Activated CD8-positive, alpha-beta T cell treated with anti-CD3 and anti-CD28 coated beads for 36 hours (primary cell): ENCODE results near the gene LIMS2. TPM values are rescaled to one million over a fixed set of nuclear protein-coding genes. Genes with fewer than 3 reads are reported as not detected.

Source experiments
- ATAC-seq: fragments of 200-7000 bp; cut with Tn5 transposase; one replicate; pipeline ENCODE4 v1.10.0; 2021; ENCODE audit warnings: mild to moderate bottlenecking, moderate library complexity
- CTCF ChIA-PET: fragments of 350-600 bp; sonication (Branson Sonifier 250); formaldehyde crosslinking; loops from one replicate; lab custom pipeline; 2021; ENCODE audit warnings: antibody characterized with exemption; lab: Charles Lee
- POLR2A ChIA-PET: fragments of 350-600 bp; sonication (Branson Sonifier 250); formaldehyde crosslinking; loops from one replicate; lab custom pipeline; 2021; ENCODE audit warnings: antibody characterized with exemption; lab: Charles Lee
- DNase-seq: peaks from one replicate; pipeline ENCODE4 v3.0.0-alpha.2; 2020
- H3K27ac Mint-ChIP-seq: one replicate; pipeline ENCODE4 v1.8.0; 2021; ENCODE audit warnings: mild to moderate bottlenecking, mixed read lengths
- H3K27me3 Mint-ChIP-seq: one replicate; pipeline ENCODE4 v1.8.0; 2021; ENCODE audit warnings: mixed read lengths
- H3K36me3 Mint-ChIP-seq: one replicate; pipeline ENCODE4 v1.8.0; 2021; ENCODE audit warnings: low read depth, mixed read lengths
- H3K4me1 Mint-ChIP-seq: one replicate; pipeline ENCODE4 v1.8.0; 2021; ENCODE audit warnings: low read depth, mixed read lengths
- H3K4me3 Mint-ChIP-seq: one replicate; pipeline ENCODE4 v1.8.0; 2021; ENCODE audit warnings: mild to moderate bottlenecking, moderate library complexity, mixed read lengths
- H3K9me3 Mint-ChIP-seq: one replicate; pipeline ENCODE4 v1.8.0; 2021; ENCODE audit warnings: mixed read lengths
- CTCF ChIP-seq: fragments of 200-600 bp; IDR thresholded peaks from one replicate; pipeline ENCODE4 v1.8.0; 2022; ENCODE audit warnings: antibody characterized with exemption, mild to moderate bottlenecking
- intact Hi-C: fragments of 100-400 bp; cut with micrococcal nuclease; formaldehyde crosslinking; loops from one replicate; pipeline ENCODE4 v1.10.0; 2022
- total RNA-seq, 2 experiments: library from RNA; stranded (reverse); gene quantifications; one replicate each; pipeline ENCODE4 v1.2.3, GENCODE V29; 2021

Gene LIMS2
- total RNA-seq, 2 experiments from 2014 or later, result 22.1 to 23.6 TPM

GRCh38 chr2:127597046-127597983, 78.0 kb downstream of the LIMS2 start:
- TF ChIP-seq CTCF, result no peak
- ATAC-seq (no peak), DNase-seq (no peak)
- intact Hi-C loops, result no loop called here
- Mint-ChIP-seq H3K27me3 (peaks cover 1% of the 10 kb centered on the region), H3K27ac (no peak overlapping the region), H3K9me3 (peaks cover 2% of the 10 kb centered on the region), H3K36me3 (no peaks in the 10 kb centered on the region), H3K4me1 (peaks cover 5% of the 10 kb centered on the region), H3K4me3 (no peak overlapping the region)
- POLR2A ChIA-PET, result interaction anchor here (1.7 kb wide), 1 partner anchor 43 kb away, joined by 4 read pairs; no protein-coding TSS in a partner anchor
- CTCF ChIA-PET, result interaction anchor here (0.6 kb wide), 1 partner anchor 53 kb away, joined by 3 read pairs; no protein-coding TSS in a partner anchor

GRCh38 chr2:127596311-127597045, 78.9 kb downstream of the LIMS2 start:
- CTCF ChIA-PET, result interaction anchor here (2.0 kb wide), 1 partner anchor 53 kb away, joined by 15 read pairs; no protein-coding TSS in a partner anchor
- H3K36me3 Mint-ChIP-seq, result no peaks in the 10 kb centered on the region
- no peak overlapping the region for H3K4me3 Mint-ChIP-seq
- peaks cover 1% of the 10 kb centered on the region for H3K27me3 Mint-ChIP-seq
- ATAC-seq (no peak), DNase-seq (no peak)
- no peaks in the 10 kb centered on the region for H3K9me3 Mint-ChIP-seq
- TF ChIP-seq CTCF, result no peak
- POLR2A ChIA-PET, result interaction anchor here (1.7 kb wide), 1 partner anchor 44 kb away, joined by 4 read pairs; no protein-coding TSS in a partner anchor
- intact Hi-C loops, result no loop called here
- no peak overlapping the region for H3K27ac Mint-ChIP-seq
- peaks cover 5% of the 10 kb centered on the region for H3K4me1 Mint-ChIP-seq

GRCh38 chr2:127594116-127594591, 81.2 kb downstream of the LIMS2 start:
- intact Hi-C loops, result loop anchor here (5.0 kb wide), 1 partner anchor 33 kb away; no protein-coding TSS in a partner anchor
- CTCF ChIA-PET, result interaction anchor here (5.2 kb wide), 1 partner anchor 55 kb away, joined by 114 read pairs; no protein-coding TSS in a partner anchor

More at GRCh38 chr2:127594116-127594591, 81.2 kb downstream of the LIMS2 start:
- Mint-ChIP-seq H3K27me3 (no peaks in the 10 kb centered on the region), H3K9me3 (no peaks in the 10 kb centered on the region), H3K36me3 (no peaks in the 10 kb centered on the region), H3K27ac (no peak overlapping the region), H3K4me1 (peaks cover 8% of the 10 kb centered on the region), H3K4me3 (no peak overlapping the region)
- TF ChIP-seq CTCF, result no peak
- no peak for ATAC-seq
- POLR2A ChIA-PET, result no interaction called here
- no peak for DNase-seq
